Activated CD8-positive, alpha-beta T cell treated with anti-CD3 and anti-CD28 coated beads for 36 hours (primary cell): ENCODE measurements around the gene COPS3. TPM values are rescaled to one million over a fixed set of nuclear protein-coding genes. Genes with fewer than 3 reads are reported as not detected.

ENCODE experiments used
- ATAC-seq: fragments of 200-7000 bp; cut with Tn5 transposase; one replicate; pipeline ENCODE4 v1.10.0; 2021; ENCODE audit warnings: mild to moderate bottlenecking, moderate library complexity
- CTCF ChIA-PET: fragments of 350-600 bp; sonication (Branson Sonifier 250); formaldehyde crosslinking; loops from one replicate; lab custom pipeline; 2021; ENCODE audit warnings: antibody characterized with exemption; lab: Charles Lee
- POLR2A ChIA-PET: fragments of 350-600 bp; sonication (Branson Sonifier 250); formaldehyde crosslinking; loops from one replicate; lab custom pipeline; 2021; ENCODE audit warnings: antibody characterized with exemption; lab: Charles Lee
- DNase-seq: peaks from one replicate; pipeline ENCODE4 v3.0.0-alpha.2; 2020
- H3K27ac Mint-ChIP-seq: one replicate; pipeline ENCODE4 v1.8.0; 2021; ENCODE audit warnings: mild to moderate bottlenecking, mixed read lengths
- H3K27me3 Mint-ChIP-seq: one replicate; pipeline ENCODE4 v1.8.0; 2021; ENCODE audit warnings: mixed read lengths
- H3K36me3 Mint-ChIP-seq: one replicate; pipeline ENCODE4 v1.8.0; 2021; ENCODE audit warnings: low read depth, mixed read lengths
- H3K4me1 Mint-ChIP-seq: one replicate; pipeline ENCODE4 v1.8.0; 2021; ENCODE audit warnings: low read depth, mixed read lengths
- H3K4me3 Mint-ChIP-seq: one replicate; pipeline ENCODE4 v1.8.0; 2021; ENCODE audit warnings: mild to moderate bottlenecking, moderate library complexity, mixed read lengths
- H3K9me3 Mint-ChIP-seq: one replicate; pipeline ENCODE4 v1.8.0; 2021; ENCODE audit warnings: mixed read lengths
- CTCF ChIP-seq: fragments of 200-600 bp; IDR thresholded peaks from one replicate; pipeline ENCODE4 v1.8.0; 2022; ENCODE audit warnings: antibody characterized with exemption, mild to moderate bottlenecking
- intact Hi-C: fragments of 100-400 bp; cut with micrococcal nuclease; formaldehyde crosslinking; loops from one replicate; pipeline ENCODE4 v1.10.0; 2022
- total RNA-seq, 2 experiments: library from RNA; stranded (reverse); gene quantifications; one replicate each; pipeline ENCODE4 v1.2.3, GENCODE V29; 2021

COPS3 gene
- total RNA-seq, 2 experiments from 2014 or later, result 91.1 to 99.8 TPM

GRCh38 chr17:17324616-17325015, 43.6 kb upstream of the COPS3 start:
- no peak for ATAC-seq
- no peak for TF ChIP-seq CTCF
- H3K9me3 Mint-ChIP-seq, result no peaks in the 10 kb centered on the region
- no peak overlapping the region for H3K27ac Mint-ChIP-seq
- POLR2A ChIA-PET, result no interaction called here
- no peaks in the 10 kb centered on the region for H3K27me3 Mint-ChIP-seq
- CTCF ChIA-PET, result no interaction called here
- H3K36me3 Mint-ChIP-seq, result no peaks in the 10 kb centered on the region
- no peak for DNase-seq
- intact Hi-C loops, result no loop called here
- no peaks in the 10 kb centered on the region for H3K4me1 Mint-ChIP-seq
- no peak overlapping the region for H3K4me3 Mint-ChIP-seq

- no peak overlapping the region for H3K4me3 Mint-ChIP-seq
- no peaks in the 10 kb centered on the region for H3K9me3 Mint-ChIP-seq
- intact Hi-C loops, result no loop called here
- TF ChIP-seq CTCF, result no peak
- no peaks in the 10 kb centered on the region for H3K27me3 Mint-ChIP-seq
- ChIA-PET POLR2A (no interaction called here), CTCF (no interaction called here)
- H3K27ac Mint-ChIP-seq, result no peak overlapping the region
- no peaks in the 10 kb centered on the region for H3K36me3 Mint-ChIP-seq
- no peaks in the 10 kb centered on the region for H3K4me1 Mint-ChIP-seq
- no peak for DNase-seq
- ATAC-seq, result no peak
These were observed 41.8 kb upstream of the COPS3 start for GRCh38 chr17:17322516-17323510.

DNA sequence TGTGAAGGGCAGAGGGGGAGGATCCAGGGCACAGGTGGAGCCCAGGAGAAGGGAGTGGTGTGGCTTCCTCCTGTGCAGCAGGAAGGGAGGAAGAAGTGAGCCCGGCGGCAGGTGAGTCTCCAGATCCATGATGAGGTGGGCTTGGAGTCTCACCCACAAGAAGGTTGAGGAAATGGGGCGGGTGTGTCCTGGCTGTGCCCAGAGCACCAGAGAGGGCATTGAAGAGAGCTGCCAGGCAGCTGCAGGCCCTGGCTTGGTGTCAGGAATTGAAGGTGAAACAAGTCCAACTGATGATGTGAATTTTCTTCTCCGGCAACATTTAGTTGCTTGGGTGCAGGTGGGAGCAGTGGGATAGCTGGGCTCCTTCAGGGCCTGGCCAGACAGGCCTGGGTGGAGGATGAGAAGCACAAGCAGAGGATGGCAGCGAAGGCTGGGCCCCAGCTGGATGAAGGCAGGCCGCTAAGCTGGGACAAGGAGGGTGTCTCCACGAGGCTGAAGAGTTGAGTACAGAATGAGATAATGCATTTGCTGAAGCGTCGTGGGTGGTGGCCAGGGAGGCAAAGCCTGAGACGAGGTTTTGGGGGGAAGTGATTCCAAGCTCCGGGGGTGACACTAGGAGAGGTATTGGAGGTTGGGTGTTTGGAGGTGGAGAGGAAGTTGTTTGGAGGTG, 40.4 kb upstream of the COPS3 start:
- ChIA-PET CTCF (no interaction called here), POLR2A (no interaction called here)
- no peak for DNase-seq
- intact Hi-C loops, result no loop called here
- Mint-ChIP-seq H3K4me3 (no peak overlapping the region), H3K9me3 (no peaks in the 10 kb centered on the region), H3K27me3 (no peaks in the 10 kb centered on the region), H3K4me1 (no peaks in the 10 kb centered on the region), H3K27ac (no peak overlapping the region), H3K36me3 (no peaks in the 10 kb centered on the region)
- ATAC-seq, result no peak
- no peak for TF ChIP-seq CTCF

GRCh38 chr17:17320911-17321220, 39.8 kb upstream of the COPS3 start:
- H3K36me3 Mint-ChIP-seq, result no peaks in the 10 kb centered on the region
- H3K27me3 Mint-ChIP-seq, result no peaks in the 10 kb centered on the region
- ChIA-PET CTCF (no interaction called here), POLR2A (no interaction called here)
- H3K4me3 Mint-ChIP-seq, result no peak overlapping the region
- H3K4me1 Mint-ChIP-seq, result no peaks in the 10 kb centered on the region
- TF ChIP-seq CTCF, result no peak
- H3K9me3 Mint-ChIP-seq, result no peaks in the 10 kb centered on the region
- DNase-seq (no peak), ATAC-seq (no peak)
- H3K27ac Mint-ChIP-seq, result no peak overlapping the region
- intact Hi-C loops, result no loop called here
